ENCODE measurements around the gene RBMS3. TPM values are rescaled to one million over a fixed set of nuclear protein-coding genes. Genes with fewer than 3 reads are reported as not detected.

RBMS3 gene
- total and polyA plus RNA-seq, 4 donors: 4.8 to 117 (median 29.4) TPM

DNA sequence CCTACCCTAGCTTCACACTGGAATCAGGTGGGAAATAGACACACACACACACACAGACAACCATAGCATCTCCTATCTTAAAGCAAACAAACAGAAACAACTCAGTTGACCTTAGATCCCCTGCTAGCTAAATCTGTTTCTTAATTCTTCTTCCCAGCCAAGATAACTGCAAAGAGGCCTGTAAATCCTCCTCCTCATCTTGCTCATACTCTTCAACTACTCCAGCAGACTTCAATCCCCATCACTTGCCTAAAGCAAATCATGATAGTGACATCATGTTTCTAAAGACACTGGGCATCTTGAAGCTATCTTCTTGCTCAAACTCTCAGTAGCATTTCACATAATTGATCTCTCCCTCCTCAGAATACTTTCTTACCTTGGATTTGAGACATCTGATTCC is 303.0 kb downstream of the RBMS3 start:
- H3K36me3 ChIP-seq (ENCODE audit: control insufficient read depth in 4 of 4, insufficient read depth in 4 of 4, low read length in 4 of 4): no peaks in the 10 kb centered on the region

DNA sequence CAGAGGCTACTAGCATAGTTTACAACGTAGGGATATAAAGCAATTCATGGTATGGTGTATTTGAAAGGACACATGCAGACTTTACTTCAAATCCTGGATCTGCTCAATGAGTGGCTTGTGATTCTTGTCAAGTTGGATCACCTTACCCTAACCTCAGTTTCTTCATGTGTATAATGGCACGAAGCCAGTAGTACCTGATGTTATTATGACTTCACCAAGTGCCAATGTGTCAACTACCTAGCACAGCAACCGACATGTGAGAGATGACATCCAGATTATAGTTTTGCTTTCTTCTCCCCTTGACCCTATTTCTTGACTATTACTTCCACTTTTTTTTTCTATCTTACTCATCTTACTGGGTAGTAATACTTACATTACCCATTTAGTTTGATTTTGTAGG is 304.5 kb downstream of the RBMS3 start:
- ATAC-seq (ENCODE audit: insufficient read depth, low FRiP score): no peak
- no peaks in the 10 kb centered on the region for H3K36me3 ChIP-seq (ENCODE audit: control insufficient read depth in 4 of 4, insufficient read depth in 4 of 4, low read length in 4 of 4)
- no peak overlapping the region for H3K27ac ChIP-seq (ENCODE audit: low read depth in 1 of 2, low read length in 1 of 2)
- DNase-seq: no peak
- no peaks in the 10 kb centered on the region for H3K27me3 ChIP-seq (ENCODE audit: control insufficient read depth in 3 of 3, insufficient read depth in 3 of 3, low read length in 2 of 3)
- 84 to 90% methylated on average over 3 of the region's 3 CpGs for WGBS, 2 donors
- H3K9ac ChIP-seq (ENCODE audit: insufficient read depth in 1 of 2, low read length in 2 of 2): no peak overlapping the region
- TF ChIP-seq, protein P1, sequence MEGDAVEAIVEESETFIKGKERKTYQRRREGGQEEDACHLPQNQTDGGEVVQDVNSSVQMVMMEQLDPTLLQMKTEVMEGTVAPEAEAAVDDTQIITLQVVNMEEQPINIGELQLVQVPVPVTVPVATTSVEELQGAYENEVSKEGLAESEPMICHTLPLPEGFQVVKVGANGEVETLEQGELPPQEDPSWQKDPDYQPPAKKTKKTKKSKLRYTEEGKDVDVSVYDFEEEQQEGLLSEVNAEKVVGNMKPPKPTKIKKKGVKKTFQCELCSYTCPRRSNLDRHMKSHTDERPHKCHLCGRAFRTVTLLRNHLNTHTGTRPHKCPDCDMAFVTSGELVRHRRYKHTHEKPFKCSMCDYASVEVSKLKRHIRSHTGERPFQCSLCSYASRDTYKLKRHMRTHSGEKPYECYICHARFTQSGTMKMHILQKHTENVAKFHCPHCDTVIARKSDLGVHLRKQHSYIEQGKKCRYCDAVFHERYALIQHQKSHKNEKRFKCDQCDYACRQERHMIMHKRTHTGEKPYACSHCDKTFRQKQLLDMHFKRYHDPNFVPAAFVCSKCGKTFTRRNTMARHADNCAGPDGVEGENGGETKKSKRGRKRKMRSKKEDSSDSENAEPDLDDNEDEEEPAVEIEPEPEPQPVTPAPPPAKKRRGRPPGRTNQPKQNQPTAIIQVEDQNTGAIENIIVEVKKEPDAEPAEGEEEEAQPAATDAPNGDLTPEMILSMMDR (IDR thresholded peaks at IDR 0.05; ENCODE audit: control extremely low read depth, extremely low read depth): no peak
- H3K9me3 ChIP-seq (ENCODE audit: control insufficient read depth in 4 of 4, insufficient read depth in 3 of 4, low read length in 3 of 4): no peaks in the 10 kb centered on the region
- no peak overlapping the region for H3K4me3 ChIP-seq
- H3K4me1 ChIP-seq (ENCODE audit: control insufficient read depth in 5 of 5, insufficient read depth in 5 of 5, low read length in 5 of 5): peaks cover 0 to 14% (median 0%) of the 10 kb centered on the region in 5 donors

More for the DNA sequence above, 303.0 kb downstream of the RBMS3 start:
- peak in 1 of 3 donors; percentile 38 for DNase-seq
- H3K9me3 ChIP-seq (ENCODE audit: control insufficient read depth in 4 of 4, insufficient read depth in 3 of 4, low read length in 3 of 4): no peaks in the 10 kb centered on the region
- H3K4me3 ChIP-seq: no peak overlapping the region
- no peak for ATAC-seq (ENCODE audit: insufficient read depth, low FRiP score)
- TF ChIP-seq, protein P1 (IDR thresholded peaks at IDR 0.05; ENCODE audit: control extremely low read depth, extremely low read depth): no peak
- no peak overlapping the region for H3K9ac ChIP-seq (ENCODE audit: insufficient read depth in 1 of 2, low read length in 2 of 2)
- no peaks in the 10 kb centered on the region for H3K27me3 ChIP-seq (ENCODE audit: control insufficient read depth in 3 of 3, insufficient read depth in 3 of 3, low read length in 2 of 3)
- H3K27ac ChIP-seq (ENCODE audit: low read depth in 1 of 2, low read length in 1 of 2): no peak overlapping the region
- H3K4me1 ChIP-seq (ENCODE audit: control insufficient read depth in 5 of 5, insufficient read depth in 5 of 5, low read length in 5 of 5): peaks cover 0 to 14% (median 0%) of the 10 kb centered on the region in 5 donors

DNA sequence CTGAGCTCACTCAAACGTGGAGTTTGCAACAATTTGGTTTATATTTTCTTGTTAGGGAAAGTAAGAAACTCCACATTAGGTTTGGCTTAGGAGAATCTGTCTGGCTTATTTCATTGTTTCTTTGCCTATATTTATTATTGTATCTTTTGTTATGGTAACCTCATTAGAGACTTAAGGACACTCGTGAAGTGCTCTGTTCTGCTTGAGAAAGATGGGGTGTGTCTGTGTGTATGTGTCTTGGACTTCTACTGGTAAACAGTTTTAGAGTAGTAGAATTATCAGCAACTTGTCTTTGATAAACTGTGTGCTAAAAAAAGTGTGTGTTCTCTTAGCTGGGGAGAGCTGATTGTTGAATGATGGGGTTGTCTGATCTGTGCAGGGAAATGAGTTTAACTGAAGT is 306.5 kb downstream of the RBMS3 start:
- DNase-seq (no peak), ATAC-seq (ENCODE audit: insufficient read depth, low FRiP score) (no peak)
- no peaks in the 10 kb centered on the region for H3K27me3 ChIP-seq (ENCODE audit: control insufficient read depth in 3 of 3, insufficient read depth in 3 of 3, low read length in 2 of 3)
- H3K9ac ChIP-seq (ENCODE audit: insufficient read depth in 1 of 2, low read length in 2 of 2): no peak overlapping the region
- H3K9me3 ChIP-seq (ENCODE audit: control insufficient read depth in 4 of 4, insufficient read depth in 3 of 4, low read length in 3 of 4): no peaks in the 10 kb centered on the region
- peaks cover 0 to 11% (median 2%) of the 10 kb centered on the region in 5 donors for H3K4me1 ChIP-seq (ENCODE audit: control insufficient read depth in 5 of 5, insufficient read depth in 5 of 5, low read length in 5 of 5)
- H3K4me3 ChIP-seq: no peak overlapping the region
- TF ChIP-seq, protein P1 (IDR thresholded peaks at IDR 0.05; ENCODE audit: control extremely low read depth, extremely low read depth): no peak
- no peaks in the 10 kb centered on the region for H3K36me3 ChIP-seq (ENCODE audit: control insufficient read depth in 4 of 4, insufficient read depth in 4 of 4, low read length in 4 of 4)
- WGBS, 2 donors: 33 to 60% methylated on average over 2 of the region's 2 CpGs
- no peak overlapping the region for H3K27ac ChIP-seq (ENCODE audit: low read depth in 1 of 2, low read length in 1 of 2)

DNA sequence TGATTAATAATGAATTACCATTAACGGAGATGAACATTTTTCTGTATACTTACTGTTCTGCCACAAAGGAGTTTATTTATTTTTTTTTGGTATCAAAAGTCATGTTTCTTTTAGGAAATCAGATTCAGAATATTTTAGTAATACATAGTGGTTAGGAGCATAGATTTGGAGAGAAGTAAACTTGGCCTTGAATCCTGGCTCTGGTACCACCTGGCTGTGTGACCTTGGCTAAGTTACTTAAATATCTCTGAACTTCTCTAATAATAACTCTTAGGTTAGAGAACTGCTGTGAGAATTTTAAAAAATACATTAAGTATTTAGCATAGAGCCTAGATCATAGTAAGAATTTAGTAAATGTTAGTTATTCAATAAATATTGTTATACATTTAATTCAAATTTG is 309.1 kb downstream of the RBMS3 start:
- H3K4me1 ChIP-seq (ENCODE audit: control insufficient read depth in 5 of 5, insufficient read depth in 5 of 5, low read length in 5 of 5): peaks cover 0 to 2% (median 0%) of the 10 kb centered on the region in 5 donors
- TF ChIP-seq, protein P1 (IDR thresholded peaks at IDR 0.05; ENCODE audit: control extremely low read depth, extremely low read depth): no peak
- H3K36me3 ChIP-seq (ENCODE audit: control insufficient read depth in 4 of 4, insufficient read depth in 4 of 4, low read length in 4 of 4): no peaks in the 10 kb centered on the region
- no peak overlapping the region for H3K9ac ChIP-seq (ENCODE audit: insufficient read depth in 1 of 2, low read length in 2 of 2)
- 93 to 94% methylated on average over 1 of the region's 1 CpG for WGBS, 2 donors
- no peak overlapping the region for H3K4me3 ChIP-seq
- ATAC-seq (ENCODE audit: insufficient read depth, low FRiP score) (no peak), DNase-seq (no peak)
- H3K27ac ChIP-seq (ENCODE audit: low read depth in 1 of 2, low read length in 1 of 2): no peak overlapping the region
- no peaks in the 10 kb centered on the region for H3K9me3 ChIP-seq (ENCODE audit: control insufficient read depth in 4 of 4, insufficient read depth in 3 of 4, low read length in 3 of 4)
- no peaks in the 10 kb centered on the region for H3K27me3 ChIP-seq (ENCODE audit: control insufficient read depth in 3 of 3, insufficient read depth in 3 of 3, low read length in 2 of 3)

All from lung (tissue), 12 donors.